GM20000 (cell line): ENCODE data around the gene CYBB.

Experiments
- DNase-seq: peaks from one replicate; pipeline ENCODE4 v3.0.0; 2012; ENCODE audit warnings: low spot score
- CTCF ChIP-seq: IDR thresholded peaks from 2 replicates; pipeline ENCODE4 v1.5.1; 2012; ENCODE audit warnings: mild to moderate bottlenecking, control low read depth; ENCODE audit errors: extremely low read depth, missing control alignments

Gene CYBB

GRCh38 chrX:37829721-37830120 lies 49.9 kb downstream of the CYBB start:
- TF ChIP-seq CTCF: no peak
- no peak for DNase-seq

DNA sequence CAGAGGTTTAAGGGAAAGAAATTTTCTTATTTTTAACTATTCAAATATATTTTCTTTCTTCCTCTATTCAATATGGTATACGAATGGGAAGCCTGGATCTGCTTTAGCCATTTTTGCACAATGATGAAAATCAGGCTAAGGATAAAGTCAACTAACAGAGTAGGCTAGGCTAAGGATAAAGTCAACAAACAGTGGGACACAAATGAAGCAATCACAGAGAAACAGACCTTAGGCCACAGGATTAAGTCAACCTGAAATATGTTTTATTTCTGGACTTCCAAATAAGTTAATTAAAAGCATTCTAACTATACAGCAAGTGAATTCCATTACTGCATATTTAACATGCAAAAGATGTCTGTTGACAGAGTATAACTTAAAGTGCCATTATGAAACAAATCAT lies 50.5 kb downstream of the CYBB start:
- no peak for DNase-seq
- no peak for TF ChIP-seq CTCF

GRCh38 chrX:37834937-37835336 lies 55.1 kb downstream of the CYBB start:
- no peak for DNase-seq
- no peak for TF ChIP-seq CTCF

GRCh38 chrX:37840931-37841330 lies 61.1 kb downstream of the CYBB start:
- TF ChIP-seq CTCF: no peak
- DNase-seq: no peak

- no peak for TF ChIP-seq CTCF
- DNase-seq: no peak
Observed at GRCh38 chrX:37844622-37845021, 64.8 kb downstream of the CYBB start.

DNA sequence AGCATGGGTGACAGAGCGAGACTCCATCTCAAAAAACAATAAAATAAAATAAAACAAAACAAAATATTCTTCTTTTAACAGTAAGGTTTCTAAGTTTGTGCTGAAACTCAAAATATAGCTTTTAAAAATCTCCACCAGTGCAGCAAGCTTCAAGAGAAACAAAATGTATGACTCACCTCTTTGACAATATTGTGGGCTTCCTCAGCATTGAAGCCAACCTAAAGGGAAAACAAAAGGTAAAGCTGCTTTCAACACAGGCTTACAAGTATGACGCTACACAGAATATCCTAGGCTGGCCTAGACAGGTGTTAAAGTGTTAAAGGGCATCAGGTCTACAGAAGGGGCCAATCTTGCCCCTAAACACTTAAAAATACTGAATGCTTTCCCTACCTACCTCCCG lies 66.3 kb downstream of the CYBB start:
- no peak for TF ChIP-seq CTCF
- no peak for DNase-seq

GRCh38 chrX:37846558-37846933 lies 66.7 kb downstream of the CYBB start:
- no peak for DNase-seq

More at GRCh38 chrX:37846558-37846933, 66.7 kb downstream of the CYBB start:
- TF ChIP-seq CTCF: no peak
